GM18526 (cell line): ENCODE data around the gene GABBR1.

ENCODE experiments used
- POLR2A ChIP-seq: IDR thresholded peaks from 3 replicates; pipeline ENCODE4 v1.6.1; 2011; ENCODE audit not compliant: insufficient read length; ENCODE audit errors: extremely low read depth

GABBR1 gene

GRCh38 chr6:29631209-29631810 is 1.7 kb downstream of the GABBR1 start:
- no peak for TF ChIP-seq POLR2A

GRCh38 chr6:29630315-29630714 is 2.7 kb downstream of the GABBR1 start:
- no peak for TF ChIP-seq POLR2A

GRCh38 chr6:29629571-29629970 is 3.4 kb downstream of the GABBR1 start:
- TF ChIP-seq POLR2A, result no peak

GRCh38 chr6:29628419-29629281 is 4.3 kb downstream of the GABBR1 start:
- TF ChIP-seq POLR2A, result no peak

GRCh38 chr6:29627755-29628418 is 5.1 kb downstream of the GABBR1 start:
- TF ChIP-seq POLR2A, result no peak

GRCh38 chr6:29626948-29627754 is 5.8 kb downstream of the GABBR1 start:
- TF ChIP-seq POLR2A, result no peak

GRCh38 chr6:29625337-29625930 is 7.5 kb downstream of the GABBR1 start:
- TF ChIP-seq POLR2A, result no peak

- no peak for TF ChIP-seq POLR2A
Observed at GRCh38 chr6:29624520-29624961, 8.4 kb downstream of the GABBR1 start.

- TF ChIP-seq POLR2A, result no peak
Observed at GRCh38 chr6:29620630-29621029, 12.4 kb downstream of the GABBR1 start.

GRCh38 chr6:29619578-29620160 is 13.3 kb downstream of the GABBR1 start:
- no peak for TF ChIP-seq POLR2A

- TF ChIP-seq POLR2A, result no peak
Observed at GRCh38 chr6:29617782-29618554, 15.0 kb downstream of the GABBR1 start.

- TF ChIP-seq POLR2A, result no peak
Observed at GRCh38 chr6:29611426-29611825, 21.6 kb downstream of the GABBR1 start.

- TF ChIP-seq POLR2A, result no peak
Observed at GRCh38 chr6:29610540-29610939, 22.4 kb downstream of the GABBR1 start.

GRCh38 chr6:29608131-29608530 is 24.9 kb downstream of the GABBR1 start:
- no peak for TF ChIP-seq POLR2A
